NCI-H2196 treated with DMSO at 0.1 percent for 48 hours (cell line): ENCODE measurements around the gene LGALS14.

Source experiments
- DNase-seq: peaks from one replicate; lab custom pipeline; 2025; ENCODE audit not compliant: unreplicated experiment; lab: John Stamatoyannopoulos, UW

LGALS14 gene

GRCh38 chr19:39745643-39746042, 41.4 kb downstream of the LGALS14 start:
- no peak for DNase-seq

- no peak for DNase-seq
Observed at GRCh38 chr19:39746836-39747529, 42.7 kb downstream of the LGALS14 start.

GRCh38 chr19:39749981-39750380, 45.7 kb downstream of the LGALS14 start:
- no peak for DNase-seq

GRCh38 chr19:39752390-39752789, 48.1 kb downstream of the LGALS14 start:
- no peak for DNase-seq

- no peak for DNase-seq
Observed at GRCh38 chr19:39752795-39753194, 48.5 kb downstream of the LGALS14 start.

- DNase-seq: no peak
Observed at GRCh38 chr19:39754544-39754943, 50.3 kb downstream of the LGALS14 start.

GRCh38 chr19:39754971-39755370, 50.7 kb downstream of the LGALS14 start:
- no peak for DNase-seq
